ENCODE measurements around the gene EFL1.
"Not testable (repeated sequence)": the region's sequence is repeated elsewhere in the genome, so short reads cannot be mapped to it uniquely, and the experiment has no call there.

EFL1 gene

DNA sequence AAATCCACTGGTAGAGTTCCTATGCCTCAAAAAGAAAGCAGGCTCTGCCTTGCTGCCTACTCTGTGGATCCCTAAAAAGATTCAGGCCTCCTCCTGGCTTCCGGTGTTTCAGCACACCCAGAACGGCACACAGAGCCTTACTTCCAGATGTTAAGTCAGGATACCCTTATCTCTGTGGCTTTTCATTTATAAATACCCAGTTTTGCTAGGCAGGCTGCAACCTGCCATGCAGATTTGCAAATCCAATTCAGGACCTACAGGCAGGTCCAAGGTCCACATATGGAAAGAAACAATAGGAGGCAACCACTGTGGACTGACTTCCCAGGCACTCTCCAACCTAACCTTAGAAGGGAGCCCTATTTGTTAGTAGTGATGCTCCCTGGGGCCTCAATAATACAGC, 30.7 kb downstream of the EFL1 start:
- H3K4me3 ChIP-seq (ENCODE audit: control insufficient read depth, low read depth, low read length), result no peak overlapping the region
- DNase-seq (ENCODE audit: low read depth), result no peak
- no peak for TF ChIP-seq CTCF (IDR thresholded peaks at IDR 0.05; ENCODE audit: control insufficient read depth, insufficient read depth, low read depth, low read length, missing control alignments)

GRCh38 chr15:82231233-82231632, 31.3 kb downstream of the EFL1 start:
- no peak overlapping the region for H3K4me3 ChIP-seq (ENCODE audit: control insufficient read depth, low read depth, low read length)
- TF ChIP-seq CTCF (IDR thresholded peaks at IDR 0.05; ENCODE audit: control insufficient read depth, insufficient read depth, low read depth, low read length, missing control alignments), result no peak
- no peak for DNase-seq (ENCODE audit: low read depth)

- TF ChIP-seq CTCF (IDR thresholded peaks at IDR 0.05; ENCODE audit: control insufficient read depth, insufficient read depth, low read depth, low read length, missing control alignments), result no peak
Observed at GRCh38 chr15:82228750-82229149, 33.8 kb downstream of the EFL1 start.

GRCh38 chr15:82221535-82221934, 41.0 kb downstream of the EFL1 start:
- not testable (repeated sequence) for DNase-seq (ENCODE audit: low read depth); H3K4me3 ChIP-seq (ENCODE audit: control insufficient read depth, low read depth, low read length)
- TF ChIP-seq CTCF (IDR thresholded peaks at IDR 0.05; ENCODE audit: control insufficient read depth, insufficient read depth, low read depth, low read length, missing control alignments), result peak; percentile 32

More at GRCh38 chr15:82228750-82229149, 33.8 kb downstream of the EFL1 start:
- no peak for DNase-seq (ENCODE audit: low read depth)
- no peak overlapping the region for H3K4me3 ChIP-seq (ENCODE audit: control insufficient read depth, low read depth, low read length)

DNA sequence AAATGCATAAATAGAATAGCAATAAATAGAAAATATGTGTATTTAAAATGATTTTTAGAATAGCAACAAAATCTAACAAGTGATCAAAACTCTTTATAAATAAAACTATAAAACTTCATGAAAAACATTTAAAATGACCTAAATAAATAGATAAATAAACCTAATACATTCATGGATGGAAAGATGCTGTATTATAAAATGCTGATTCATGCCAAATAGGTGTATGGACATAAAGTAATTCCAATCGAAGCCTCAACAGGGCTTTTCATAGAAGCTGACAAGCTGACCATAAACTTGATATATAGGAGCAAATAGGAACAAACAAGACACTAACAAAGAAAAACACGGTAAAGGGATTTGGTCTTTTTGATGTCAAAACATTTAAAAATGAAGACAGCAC, 46.4 kb downstream of the EFL1 start:
- not testable (repeated sequence) for H3K4me3 ChIP-seq (ENCODE audit: control insufficient read depth, low read depth, low read length); DNase-seq (ENCODE audit: low read depth)

GRCh38 chr15:82212201-82212600, 50.3 kb downstream of the EFL1 start:
- peak; percentile 4 for DNase-seq (ENCODE audit: low read depth)
- H3K4me3 ChIP-seq (ENCODE audit: control insufficient read depth, low read depth, low read length), result not testable (repeated sequence)

DNA sequence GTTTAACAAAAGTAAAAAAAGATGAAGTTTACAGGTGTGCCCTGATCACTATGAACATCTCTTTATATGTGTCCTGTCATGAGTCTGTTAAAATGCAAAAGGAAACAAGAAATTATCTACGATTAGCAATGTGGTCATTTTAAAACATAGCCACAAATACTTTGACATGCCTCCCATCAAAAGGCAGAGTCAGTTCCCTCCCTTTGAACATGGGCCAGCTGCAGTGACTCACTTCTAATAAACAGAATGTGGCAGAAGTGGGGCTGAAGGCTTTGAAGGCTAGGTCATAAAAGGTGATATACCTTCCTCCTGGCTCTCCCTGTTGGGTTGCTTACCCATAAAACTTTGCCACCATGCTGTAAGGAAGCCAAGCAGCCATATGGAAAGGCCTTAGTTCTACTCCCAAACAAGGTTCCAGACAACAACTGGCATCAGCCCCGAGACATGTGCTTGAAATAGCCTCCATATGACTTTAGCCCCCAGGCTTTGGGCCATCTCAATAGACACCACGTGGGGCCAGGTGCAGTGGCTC, 52.4 kb downstream of the EFL1 start:
- DNase-seq (ENCODE audit: low read depth); H3K4me3 ChIP-seq (ENCODE audit: control insufficient read depth, low read depth, low read length): not testable (repeated sequence)

DNA sequence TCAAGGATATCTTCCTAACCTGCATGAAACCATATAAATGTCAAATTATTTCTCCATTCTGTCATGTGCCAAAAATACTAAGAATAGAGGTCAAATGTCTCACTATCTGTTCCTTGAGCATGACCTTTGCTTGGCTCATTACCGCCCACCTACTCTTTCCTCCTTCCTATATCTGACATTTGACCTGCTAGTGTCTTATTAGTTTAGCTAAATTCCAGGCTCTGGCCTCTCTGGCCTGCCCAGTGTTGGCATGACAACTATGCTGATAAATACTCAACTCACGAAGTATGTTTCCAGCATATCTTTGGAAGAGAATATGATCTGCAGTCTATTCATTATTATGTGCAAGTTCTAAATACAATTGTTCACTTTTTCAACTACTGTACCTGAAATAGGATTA, 58.0 kb downstream of the EFL1 start:
- H3K4me3 ChIP-seq (ENCODE audit: control insufficient read depth, low read depth, low read length); DNase-seq (ENCODE audit: low read depth): not testable (repeated sequence)

DNA sequence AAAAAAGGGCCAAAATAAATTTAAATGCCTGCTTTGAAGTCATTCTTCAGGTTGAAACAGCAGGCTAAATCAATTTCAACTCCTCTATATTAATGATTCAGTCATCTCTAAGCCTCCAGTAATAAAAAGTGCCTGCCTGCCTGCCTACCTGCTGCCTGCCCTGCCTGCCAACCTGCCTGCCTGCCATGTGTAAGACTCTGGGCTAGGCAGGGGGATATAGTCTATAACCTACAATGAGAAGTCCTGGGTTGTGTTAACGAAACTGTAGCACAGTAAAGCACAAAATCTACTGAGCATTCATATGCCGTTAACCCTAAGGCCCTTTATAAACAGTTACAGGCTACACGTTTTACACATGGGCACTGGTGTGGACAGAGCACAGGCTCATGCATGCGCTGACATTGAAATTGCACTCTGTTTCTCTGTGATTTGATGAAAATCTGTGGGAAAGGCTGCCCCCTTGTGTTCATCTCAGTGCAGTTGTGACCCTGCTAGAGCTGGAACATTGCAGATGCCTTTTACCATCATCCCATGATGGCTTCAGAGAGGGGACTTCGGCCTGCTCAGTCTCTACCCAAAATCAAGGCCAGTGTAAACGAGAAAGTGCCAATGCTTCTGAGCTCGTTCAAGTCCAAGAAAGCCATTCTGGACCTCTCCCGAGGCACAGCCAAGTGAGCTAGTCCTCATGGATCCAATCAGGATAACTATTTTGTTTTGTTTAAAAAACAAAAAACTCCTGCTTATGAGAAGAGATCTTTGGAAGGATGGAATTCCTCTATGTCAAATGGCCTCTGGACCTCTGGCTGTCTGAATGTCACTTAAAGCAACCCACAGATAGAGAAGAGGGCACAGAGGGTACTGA, 64.6 kb downstream of the EFL1 start:
- no peak for DNase-seq (ENCODE audit: low read depth)
- H3K4me3 ChIP-seq (ENCODE audit: control insufficient read depth, low read depth, low read length), result no peak overlapping the region
- TF ChIP-seq CTCF (IDR thresholded peaks at IDR 0.05; ENCODE audit: control insufficient read depth, insufficient read depth, low read depth, low read length, missing control alignments), result peak; percentile 70

Measured in AG09309 (cell line).